GM18526 (cell line): ENCODE measurements around the gene AKT2.

ENCODE experiments used
- POLR2A ChIP-seq: IDR thresholded peaks from 3 replicates; pipeline ENCODE4 v1.6.1; 2011; ENCODE audit not compliant: insufficient read length; ENCODE audit errors: extremely low read depth

The AKT2 gene

GRCh38 chr19:40251991-40252390 lies 33.2 kb downstream of the AKT2 start:
- no peak for TF ChIP-seq POLR2A

GRCh38 chr19:40251244-40251643 lies 33.9 kb downstream of the AKT2 start:
- TF ChIP-seq POLR2A: no peak

GRCh38 chr19:40249781-40250180 lies 35.4 kb downstream of the AKT2 start:
- no peak for TF ChIP-seq POLR2A

- no peak for TF ChIP-seq POLR2A
These were observed 35.9 kb downstream of the AKT2 start for GRCh38 chr19:40249201-40249600.

GRCh38 chr19:40247735-40248262 lies 37.3 kb downstream of the AKT2 start:
- TF ChIP-seq POLR2A: no peak

GRCh38 chr19:40247178-40247577 lies 38.0 kb downstream of the AKT2 start:
- no peak for TF ChIP-seq POLR2A

- TF ChIP-seq POLR2A: no peak
These were observed 38.7 kb downstream of the AKT2 start for GRCh38 chr19:40246292-40247073.

- no peak for TF ChIP-seq POLR2A
These were observed 39.5 kb downstream of the AKT2 start for GRCh38 chr19:40245506-40246128.

- no peak for TF ChIP-seq POLR2A
These were observed 40.4 kb downstream of the AKT2 start for GRCh38 chr19:40244579-40245317.

- no peak for TF ChIP-seq POLR2A
These were observed 42.0 kb downstream of the AKT2 start for GRCh38 chr19:40243181-40243580.

GRCh38 chr19:40242480-40242879 lies 42.7 kb downstream of the AKT2 start:
- TF ChIP-seq POLR2A: no peak

- TF ChIP-seq POLR2A: no peak
These were observed 43.2 kb downstream of the AKT2 start for GRCh38 chr19:40241809-40242384.

GRCh38 chr19:40241125-40241808 lies 43.9 kb downstream of the AKT2 start:
- no peak for TF ChIP-seq POLR2A

GRCh38 chr19:40240332-40240731 lies 44.8 kb downstream of the AKT2 start:
- no peak for TF ChIP-seq POLR2A

GRCh38 chr19:40239415-40240226 lies 45.5 kb downstream of the AKT2 start:
- no peak for TF ChIP-seq POLR2A

- no peak for TF ChIP-seq POLR2A
These were observed 46.4 kb downstream of the AKT2 start for GRCh38 chr19:40238775-40239174.
